GM21447 (cell line): ENCODE measurements around the gene PEX14.

Experiments used
- ATAC-seq: cut with Tn5 transposase; IDR thresholded peaks from one replicate; pipeline ENCODE4 v1.9.1; 2021; ENCODE audit not compliant: unreplicated experiment

The PEX14 gene

GRCh38 chr1:10591010-10591409, 116.3 kb downstream of the PEX14 start:
- ATAC-seq, result no peak

- ATAC-seq, result no peak
Measured at GRCh38 chr1:10592373-10592772, 117.6 kb downstream of the PEX14 start.

GRCh38 chr1:10593750-10594149, 119.0 kb downstream of the PEX14 start:
- no peak for ATAC-seq

DNA sequence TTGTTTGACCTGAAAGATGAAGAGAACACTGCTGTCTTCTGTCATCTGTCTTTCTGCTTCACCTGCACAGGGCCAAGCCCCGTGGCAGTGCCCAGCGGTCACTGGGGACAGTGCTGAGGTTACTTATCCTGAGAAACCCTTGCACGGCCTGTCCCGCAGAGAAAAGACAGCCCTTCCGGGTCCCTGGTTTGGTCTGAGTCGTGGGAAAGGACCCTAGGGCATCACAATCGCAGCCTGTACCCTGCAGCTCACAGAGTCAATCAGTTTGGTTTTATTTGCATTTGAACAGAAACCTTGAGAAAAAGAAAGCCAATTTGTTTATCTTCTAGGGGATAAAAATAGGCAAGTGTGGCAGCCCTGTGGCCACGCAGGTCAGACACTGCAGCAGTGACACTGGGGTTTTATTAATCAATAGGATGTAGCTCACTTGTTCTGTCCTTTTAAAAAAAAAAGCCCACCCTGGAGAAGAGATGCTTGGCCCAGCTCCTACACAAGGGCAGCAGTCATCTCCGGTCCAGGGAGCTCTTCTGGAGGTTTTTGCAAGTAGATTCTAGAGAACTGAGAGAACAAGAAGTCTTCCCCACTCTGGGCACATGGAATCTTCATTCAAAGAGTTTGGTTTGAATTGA, 120.0 kb downstream of the PEX14 start:
- no peak for ATAC-seq

GRCh38 chr1:10596780-10597179, 122.0 kb downstream of the PEX14 start:
- ATAC-seq, result no peak

DNA sequence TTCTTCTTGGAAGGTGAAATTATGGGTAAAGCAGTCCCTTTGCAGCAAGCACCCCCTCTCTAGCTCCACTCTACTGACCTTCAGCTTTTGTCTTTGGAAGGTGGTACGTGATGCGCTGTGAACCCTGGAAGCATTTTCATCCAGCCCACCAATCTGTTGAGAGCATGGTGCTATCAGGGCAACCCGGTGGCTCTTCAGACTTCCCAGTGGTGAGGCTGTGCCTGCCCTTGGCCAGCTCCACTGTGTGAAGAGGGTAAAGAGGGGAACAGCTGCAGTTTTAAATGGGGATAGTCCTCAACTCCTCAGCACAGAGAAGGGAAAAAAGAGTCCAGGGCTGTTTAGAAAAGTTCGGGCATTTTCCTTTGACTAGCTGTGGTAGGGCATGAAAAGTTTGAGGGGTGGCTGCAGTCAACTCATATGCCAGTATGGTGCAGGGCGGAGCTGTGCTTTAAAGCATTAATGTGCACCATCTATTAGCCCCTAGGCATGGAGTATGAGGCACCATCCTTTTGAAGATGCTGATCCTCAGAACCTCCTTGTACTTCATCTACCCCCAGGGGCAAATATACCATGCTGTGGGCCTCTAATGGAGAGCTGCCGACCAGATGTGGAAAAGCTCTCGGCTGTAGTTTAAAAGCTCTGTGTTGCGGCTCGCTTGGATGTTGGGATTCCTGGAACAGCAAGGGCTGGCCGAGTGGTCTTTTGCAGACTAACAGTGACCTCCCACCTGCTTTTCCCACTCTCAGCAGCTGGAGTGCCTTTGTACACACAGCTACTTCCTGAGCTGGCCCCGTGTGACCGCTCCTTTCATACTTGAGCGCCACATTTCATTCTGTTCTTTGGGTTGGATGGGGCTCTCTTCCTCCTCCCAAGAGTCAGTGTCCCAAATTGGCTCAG, 123.0 kb downstream of the PEX14 start:
- no peak for ATAC-seq

DNA sequence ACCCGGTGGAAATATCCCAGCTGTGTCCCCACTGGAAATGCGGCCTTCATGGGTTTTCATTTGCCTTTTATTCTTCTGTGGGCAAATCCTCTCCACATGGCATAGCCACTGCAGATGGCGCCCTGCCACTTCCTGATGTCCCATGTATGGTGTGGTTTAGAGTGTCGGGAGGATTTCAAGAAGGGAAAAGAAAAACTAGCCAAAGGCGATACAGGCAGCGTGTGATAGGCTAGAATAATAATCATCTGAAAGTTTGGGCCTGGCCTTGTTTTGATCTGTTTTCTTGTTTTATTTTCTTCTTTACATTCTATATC, 123.6 kb downstream of the PEX14 start:
- no peak for ATAC-seq

- no peak for ATAC-seq
Measured at GRCh38 chr1:10599194-10599861, 124.6 kb downstream of the PEX14 start.

DNA sequence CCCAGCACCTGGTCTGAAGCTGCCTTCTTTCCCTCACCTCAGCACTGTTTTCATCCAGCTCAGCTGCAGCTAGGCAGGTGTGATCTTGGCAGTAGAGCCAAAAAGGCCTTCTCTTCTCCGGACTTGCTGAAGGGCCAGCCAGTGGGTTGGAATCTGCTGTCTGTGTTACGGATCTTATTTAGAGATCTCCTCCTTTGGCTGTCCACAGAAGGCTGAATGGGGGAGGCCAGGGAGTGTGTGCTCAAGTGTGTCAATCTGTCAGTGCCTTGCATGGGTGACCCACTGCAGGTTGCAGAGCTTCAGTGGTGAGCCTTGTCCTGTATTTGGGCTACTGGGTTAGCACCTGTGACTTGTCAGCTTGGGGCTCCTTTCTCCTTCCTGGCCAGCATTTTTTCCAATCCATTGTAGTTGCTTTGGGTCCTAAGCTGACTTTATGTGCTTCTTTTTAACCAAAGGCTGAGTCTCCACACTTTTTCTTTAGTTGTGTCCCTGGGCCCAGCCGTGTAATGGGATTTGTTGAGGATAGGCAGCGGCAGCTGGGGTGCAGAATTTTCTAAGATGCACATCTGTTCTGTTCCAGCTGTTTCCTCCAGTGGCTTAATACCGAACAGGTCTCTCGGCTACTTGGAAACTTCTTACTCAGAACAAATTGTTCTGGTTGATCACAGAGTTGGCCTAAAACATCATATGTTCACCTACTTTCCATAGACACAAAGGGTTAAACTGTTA, 126.8 kb downstream of the PEX14 start:
- no peak for ATAC-seq

- no peak for ATAC-seq
Measured at GRCh38 chr1:10602936-10603335, 128.2 kb downstream of the PEX14 start.

DNA sequence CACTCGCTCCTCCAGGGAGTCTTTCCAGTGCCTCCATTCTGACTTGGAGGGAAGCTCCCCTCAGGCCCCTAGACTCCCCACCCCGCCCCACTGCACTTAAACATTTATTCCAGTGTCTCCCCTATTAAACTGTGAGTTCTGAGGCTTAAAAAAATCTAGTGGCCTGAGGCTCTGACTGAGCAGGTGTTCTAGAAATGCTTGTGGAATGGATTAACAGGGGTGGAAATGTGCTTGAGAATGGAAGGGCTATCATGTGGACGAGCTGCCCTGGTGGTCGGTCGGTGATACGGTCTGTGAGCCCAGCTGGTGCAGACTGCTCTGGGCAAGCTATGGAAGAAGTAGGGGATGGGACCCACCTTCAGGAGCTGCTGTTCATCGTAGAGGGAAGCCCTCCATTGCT, 130.2 kb downstream of the PEX14 start:
- no peak for ATAC-seq

DNA sequence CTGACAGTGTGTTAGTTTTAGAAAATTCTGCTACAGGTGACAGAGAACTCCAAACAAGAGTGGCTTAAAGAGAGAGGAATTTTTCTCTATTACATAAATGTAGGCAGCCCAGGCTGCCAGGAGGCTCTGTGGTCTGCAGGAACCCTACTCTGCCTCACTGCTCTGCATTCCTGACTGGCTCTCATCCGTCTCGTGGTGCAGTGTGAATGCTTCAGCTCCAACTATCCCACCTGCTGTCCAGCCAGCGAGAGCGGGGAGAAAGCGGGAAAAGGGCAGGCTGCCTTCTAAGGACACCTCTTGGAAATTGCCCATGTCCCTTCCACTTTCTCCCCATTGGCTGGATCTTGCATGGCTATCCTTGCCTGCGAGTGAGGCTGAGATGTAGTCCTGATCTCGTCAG, 131.3 kb downstream of the PEX14 start:
- no peak for ATAC-seq

DNA sequence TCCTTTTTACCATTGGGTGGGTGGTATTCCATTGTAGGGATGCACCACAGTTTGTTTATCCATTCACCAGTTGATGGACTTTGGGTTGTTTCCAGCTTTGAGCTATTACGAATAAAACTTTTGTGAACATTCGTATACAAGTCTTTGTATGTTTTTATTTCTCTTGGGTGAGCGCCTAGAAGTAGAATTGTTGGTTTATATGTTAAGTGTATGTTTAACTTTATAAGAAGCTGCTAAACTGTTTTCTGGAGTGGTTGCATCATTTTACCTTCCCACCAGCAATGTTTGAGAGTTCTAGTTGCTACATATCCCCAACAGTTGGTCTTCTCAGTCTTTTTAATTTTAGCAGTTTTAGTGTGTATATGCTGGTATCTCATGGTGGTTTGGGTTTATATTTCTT, 132.5 kb downstream of the PEX14 start:
- no peak for ATAC-seq

GRCh38 chr1:10608690-10609089, 133.9 kb downstream of the PEX14 start:
- no peak for ATAC-seq

DNA sequence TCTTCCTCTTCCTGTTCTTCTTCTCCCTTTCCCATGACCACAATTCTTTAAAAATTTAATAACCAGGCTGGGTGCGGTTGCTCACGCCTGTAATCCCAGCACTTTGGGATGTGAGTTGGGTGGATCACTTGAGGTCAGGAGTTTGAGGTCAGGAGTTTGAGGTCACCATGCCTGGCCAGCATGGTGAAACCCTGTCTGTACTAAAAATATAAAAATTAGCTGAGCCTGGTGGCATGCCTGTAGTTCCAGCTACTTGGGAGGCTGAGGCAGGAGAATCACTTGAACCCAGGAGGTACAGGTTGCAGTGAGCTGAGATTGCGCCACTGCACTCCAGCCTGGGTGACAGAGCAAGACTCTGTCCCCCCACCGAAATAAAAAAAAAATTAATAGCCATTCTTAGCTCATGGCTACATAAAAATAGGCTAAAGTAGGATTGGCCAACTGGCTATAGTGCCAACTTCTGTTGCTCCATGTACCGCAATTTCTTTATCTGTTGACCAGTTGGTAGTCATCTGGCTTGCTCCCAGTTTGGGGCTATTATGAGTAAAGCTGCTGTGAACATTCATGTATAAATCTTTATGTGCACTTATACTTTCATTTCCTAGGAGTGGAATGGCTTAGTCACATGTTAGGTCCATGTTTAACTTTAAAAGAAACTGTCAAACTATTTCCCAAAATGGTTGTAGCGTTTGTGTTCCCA, 136.3 kb downstream of the PEX14 start:
- ATAC-seq, result no peak

DNA sequence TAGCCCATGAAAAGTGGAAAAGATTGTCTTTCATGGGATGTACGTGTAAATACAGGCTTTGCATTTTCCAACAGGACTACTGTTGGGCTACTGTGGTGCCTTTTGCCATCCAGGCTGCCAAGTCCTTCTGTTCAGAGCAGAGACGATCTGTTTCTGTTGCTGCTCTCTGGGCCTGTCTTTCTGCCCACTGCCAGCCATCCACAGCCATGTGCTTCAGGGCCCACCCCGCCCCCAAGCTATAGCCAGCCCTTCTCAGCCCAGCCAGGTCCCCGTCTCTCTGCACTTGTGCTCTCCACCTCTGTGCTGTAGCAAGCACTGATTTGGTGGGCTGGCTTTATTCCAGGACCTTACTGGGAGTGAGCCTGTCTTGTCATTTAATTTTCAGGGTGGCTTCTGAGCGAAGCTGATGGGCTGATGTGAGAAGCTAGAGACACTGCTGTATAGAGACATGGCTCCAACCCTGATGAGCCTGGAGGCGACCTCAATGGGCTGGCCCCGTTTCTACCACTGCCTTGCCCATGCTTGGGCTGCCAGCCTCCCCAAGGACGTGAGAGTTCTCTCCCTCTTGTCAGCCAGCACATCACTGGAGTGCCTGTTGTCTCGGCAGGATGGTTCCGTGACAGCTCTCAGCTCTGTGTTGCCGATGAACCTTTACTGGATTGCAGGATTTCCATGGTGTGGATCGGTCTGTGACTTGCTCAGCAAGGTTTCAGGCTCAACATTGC, 137.8 kb downstream of the PEX14 start:
- ATAC-seq, result no peak

DNA sequence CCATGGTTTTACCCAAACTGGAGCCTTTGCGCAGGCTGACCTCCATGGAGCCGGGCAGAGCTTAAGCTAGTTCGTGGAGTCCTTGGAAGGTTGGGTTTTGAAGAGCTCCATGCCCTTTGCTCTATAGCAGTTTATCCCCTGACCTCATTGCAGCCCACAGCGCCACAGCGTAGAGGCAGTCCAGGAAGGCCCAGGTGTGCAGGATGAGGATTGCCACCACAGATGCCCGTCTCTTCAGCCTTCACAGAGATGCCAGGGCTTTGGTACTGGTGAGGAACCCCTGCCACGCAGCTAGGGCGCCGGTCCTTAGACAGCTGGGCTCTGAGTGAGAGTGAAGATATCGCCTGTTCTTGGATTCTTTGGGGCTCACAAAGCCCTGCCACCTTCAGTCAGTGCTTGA, 138.6 kb downstream of the PEX14 start:
- no peak for ATAC-seq

DNA sequence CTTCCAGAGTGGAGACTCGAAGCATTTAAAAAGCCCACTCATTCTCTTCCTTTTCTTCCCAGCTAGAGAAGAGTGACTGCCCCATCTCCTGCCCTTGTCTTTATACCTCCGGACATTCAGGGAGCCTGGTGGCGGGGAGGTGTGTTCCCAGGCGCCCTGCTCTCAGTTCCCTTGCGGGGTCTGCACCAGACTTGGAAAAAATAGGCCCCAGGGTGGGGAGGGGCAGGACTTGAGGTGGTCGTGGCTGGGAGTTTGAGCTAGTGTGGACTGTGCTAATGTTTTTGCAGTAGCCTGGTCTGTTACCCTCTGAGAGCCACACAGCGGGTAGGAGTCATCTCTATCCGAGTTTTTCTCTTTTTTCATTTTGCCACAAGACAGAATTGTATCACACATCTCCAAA, 139.1 kb downstream of the PEX14 start:
- ATAC-seq, result no peak

DNA sequence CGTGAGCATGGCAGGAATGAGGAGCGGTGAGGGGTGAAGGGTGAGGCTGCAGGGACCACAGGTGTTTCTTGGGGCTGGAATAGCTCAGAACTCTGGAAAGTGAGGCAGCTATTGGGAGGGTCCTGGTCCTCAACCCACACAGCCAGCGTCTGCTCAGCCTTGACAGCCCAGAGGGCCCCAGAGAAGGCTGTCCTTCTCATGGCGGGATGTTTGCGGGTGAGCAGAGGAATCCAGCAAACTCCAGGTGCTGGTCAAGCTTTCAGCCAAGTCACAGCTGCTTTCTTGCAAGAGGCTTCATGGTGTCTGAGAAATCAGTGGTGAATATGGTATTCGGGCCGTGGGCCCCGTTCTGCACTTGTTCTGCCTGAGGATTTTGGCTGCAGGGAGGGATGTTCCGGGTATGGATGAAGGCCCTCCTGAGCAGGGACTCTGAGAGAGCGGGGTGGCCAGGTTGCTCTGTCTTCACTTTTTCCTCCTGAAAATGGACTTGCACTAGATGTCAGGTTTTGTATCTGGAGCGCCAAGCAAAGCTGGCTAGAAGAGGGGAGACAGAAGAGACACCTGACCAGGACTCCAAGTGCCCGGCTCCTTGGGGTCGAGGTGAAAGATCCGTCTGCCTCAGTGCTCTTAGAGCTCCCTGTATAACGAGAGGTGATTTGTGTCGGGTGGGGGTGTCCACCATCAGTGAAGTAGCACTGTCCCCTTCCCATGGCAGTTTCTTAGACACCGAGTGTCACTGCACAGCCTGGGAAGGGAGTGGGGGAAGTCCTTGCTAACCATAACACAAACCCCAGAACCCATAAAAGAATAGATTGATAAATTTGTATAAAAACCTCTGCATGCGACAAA, 139.9 kb downstream of the PEX14 start:
- ATAC-seq, result no peak
